OCI-M1 (cell line): ENCODE measurements around the gene RNF25.

Experiments
- DNase-seq: peaks from one replicate; lab custom pipeline; 2025; lab: John Stamatoyannopoulos, UW

Gene RNF25

GRCh38 chr2:218679119-218679518 lies 7.3 kb upstream of the RNF25 start:
- peak; percentile 42 for DNase-seq

GRCh38 chr2:218671097-218671653 lies 627 bp downstream of the RNF25 start:
- DNase-seq = peak; percentile 35

GRCh38 chr2:218664653-218665052 lies 7.1 kb downstream of the RNF25 start:
- DNase-seq = no peak

GRCh38 chr2:218663901-218664300 lies 7.9 kb downstream of the RNF25 start:
- DNase-seq = no peak

GRCh38 chr2:218662827-218663226 lies 9.0 kb downstream of the RNF25 start:
- no peak for DNase-seq

- no peak for DNase-seq
Observed at GRCh38 chr2:218662377-218662776, 9.4 kb downstream of the RNF25 start.

GRCh38 chr2:218659988-218660358 lies 11.8 kb downstream of the RNF25 start:
- DNase-seq = no peak

GRCh38 chr2:218659258-218659987 lies 12.4 kb downstream of the RNF25 start, which contains the start of the genes BCS1L and ZNF142:
Gene BCS1L (plus strand): TSS chr2:218659683. CDS start chr2:218660988, 1,305 bp downstream.
Gene ZNF142 (minus strand): TSS chr2:218659623. CDS start chr2:218656429, 3,194 bp downstream.
- DNase-seq = peak; percentile 96

GRCh38 chr2:218658671-218659257 lies 13.0 kb downstream of the RNF25 start:
- DNase-seq = peak; percentile 64

- no peak for DNase-seq
Observed at GRCh38 chr2:218655751-218656150, 16.1 kb downstream of the RNF25 start.

GRCh38 chr2:218648787-218649100 lies 23.1 kb downstream of the RNF25 start:
- DNase-seq = no peak

- DNase-seq = peak; percentile 69
Observed at GRCh38 chr2:218648088-218648786, 23.6 kb downstream of the RNF25 start.

- no peak for DNase-seq
Observed at GRCh38 chr2:218645126-218645525, 26.7 kb downstream of the RNF25 start.

GRCh38 chr2:218644721-218645120 lies 27.1 kb downstream of the RNF25 start:
- no peak for DNase-seq

GRCh38 chr2:218643751-218644310 lies 28.0 kb downstream of the RNF25 start:
- no peak for DNase-seq

GRCh38 chr2:218642786-218643185 lies 29.0 kb downstream of the RNF25 start:
- DNase-seq = no peak

GRCh38 chr2:218642121-218642656 lies 29.6 kb downstream of the RNF25 start:
- no peak for DNase-seq

- DNase-seq = no peak
Observed at GRCh38 chr2:218638372-218638771, 33.4 kb downstream of the RNF25 start.

- DNase-seq = no peak
Observed at GRCh38 chr2:218635719-218636118, 36.1 kb downstream of the RNF25 start.

GRCh38 chr2:218631837-218632236 lies 40.0 kb downstream of the RNF25 start:
- DNase-seq = no peak

- DNase-seq = no peak
Observed at GRCh38 chr2:218627939-218628338, 43.9 kb downstream of the RNF25 start.

GRCh38 chr2:218626369-218626768 lies 45.4 kb downstream of the RNF25 start:
- DNase-seq = no peak
